ENCODE measurements around the gene NEUROD6.

Gene NEUROD6

GRCh38 chr7:31340603-31341002 lies at the start of gene NEUROD6:
Gene NEUROD6, minus strand, starts transcription at chr7:31340726. Its CDS starts 1,458 bp downstream, at chr7:31339268.
- DNase-seq, result peak; percentile 94 to 96

GRCh38 chr7:31384466-31384865 lies 43.9 kb upstream of the NEUROD6 start:
- no peak for DNase-seq

- DNase-seq, result no peak
These were observed 42.2 kb upstream of the NEUROD6 start for GRCh38 chr7:31382722-31383121.

- DNase-seq, result peak; percentile 35 to 90
These were observed 33.1 kb upstream of the NEUROD6 start for GRCh38 chr7:31373337-31374289.

- peak in 1 of 2 experiments; percentile 29 for DNase-seq
These were observed 31.9 kb upstream of the NEUROD6 start for GRCh38 chr7:31372231-31372959.

- DNase-seq, result no peak
These were observed 31.1 kb upstream of the NEUROD6 start for GRCh38 chr7:31371621-31372020.

GRCh38 chr7:31370609-31371008 lies 30.1 kb upstream of the NEUROD6 start:
- peak in 1 of 2 experiments; percentile 8 for DNase-seq

- DNase-seq, result no peak
These were observed 28.1 kb upstream of the NEUROD6 start for GRCh38 chr7:31368620-31369019.

GRCh38 chr7:31363496-31363895 lies 23.0 kb upstream of the NEUROD6 start:
- no peak for DNase-seq

- DNase-seq, result no peak
These were observed 22.5 kb upstream of the NEUROD6 start for GRCh38 chr7:31363051-31363450.

GRCh38 chr7:31362401-31362800 lies 21.9 kb upstream of the NEUROD6 start:
- DNase-seq, result no peak

GRCh38 chr7:31358467-31358866 lies 17.9 kb upstream of the NEUROD6 start:
- DNase-seq, result no peak

- DNase-seq, result no peak
These were observed 4.9 kb upstream of the NEUROD6 start for GRCh38 chr7:31345421-31345820.

- no peak for DNase-seq
These were observed 3.2 kb upstream of the NEUROD6 start for GRCh38 chr7:31343516-31344305.

- peak in 1 of 2 experiments; percentile 55 for DNase-seq
These were observed 615 bp upstream of the NEUROD6 start for GRCh38 chr7:31341141-31341540.

GRCh38 chr7:31340051-31340450 lies 475 bp downstream of the NEUROD6 start:
- DNase-seq, result peak; percentile 16 to 36

- DNase-seq, result no peak
These were observed 1.8 kb downstream of the NEUROD6 start for GRCh38 chr7:31338706-31339105.

GRCh38 chr7:31337002-31337565 lies 3.4 kb downstream of the NEUROD6 start:
- DNase-seq, result no peak

- DNase-seq, result peak; percentile 39 to 59
These were observed 4.1 kb downstream of the NEUROD6 start for GRCh38 chr7:31336202-31337001.

GRCh38 chr7:31335884-31336201 lies 4.7 kb downstream of the NEUROD6 start:
- no peak for DNase-seq

GRCh38 chr7:31335161-31335856 lies 5.2 kb downstream of the NEUROD6 start:
- no peak for DNase-seq

Measured in NCI-H524 (cell line).